ENCODE data around the gene RNU6-8. TPM values are rescaled to one million over a fixed set of nuclear protein-coding genes. Genes with fewer than 3 reads are reported as not detected.

Gene RNU6-8
- total RNA-seq, 2 donors from 2014 or later = not detected

- Histone ChIP-seq H3K9me3 (ENCODE audit: control insufficient read depth, low read length) (no peaks in the 10 kb centered on the region), H3K9ac (ENCODE audit: extremely low read depth, low read length, poor library complexity, severe bottlenecking) (no peak overlapping the region), H3K36me3 (ENCODE audit: control insufficient read depth, insufficient read depth, low read length) (no peaks in the 10 kb centered on the region), H3K4me3 (ENCODE audit: low read length) (no peak overlapping the region), H3K4me1 (ENCODE audit: control insufficient read depth, insufficient read depth, low read length) (no peaks in the 10 kb centered on the region), H3K27me3 (ENCODE audit: control insufficient read depth, insufficient read depth, low read length, poor library complexity, severe bottlenecking) (no peaks in the 10 kb centered on the region), H3K27ac (ENCODE audit: low read depth, low read length) (no peak overlapping the region)
- TF ChIP-seq, protein P1, sequence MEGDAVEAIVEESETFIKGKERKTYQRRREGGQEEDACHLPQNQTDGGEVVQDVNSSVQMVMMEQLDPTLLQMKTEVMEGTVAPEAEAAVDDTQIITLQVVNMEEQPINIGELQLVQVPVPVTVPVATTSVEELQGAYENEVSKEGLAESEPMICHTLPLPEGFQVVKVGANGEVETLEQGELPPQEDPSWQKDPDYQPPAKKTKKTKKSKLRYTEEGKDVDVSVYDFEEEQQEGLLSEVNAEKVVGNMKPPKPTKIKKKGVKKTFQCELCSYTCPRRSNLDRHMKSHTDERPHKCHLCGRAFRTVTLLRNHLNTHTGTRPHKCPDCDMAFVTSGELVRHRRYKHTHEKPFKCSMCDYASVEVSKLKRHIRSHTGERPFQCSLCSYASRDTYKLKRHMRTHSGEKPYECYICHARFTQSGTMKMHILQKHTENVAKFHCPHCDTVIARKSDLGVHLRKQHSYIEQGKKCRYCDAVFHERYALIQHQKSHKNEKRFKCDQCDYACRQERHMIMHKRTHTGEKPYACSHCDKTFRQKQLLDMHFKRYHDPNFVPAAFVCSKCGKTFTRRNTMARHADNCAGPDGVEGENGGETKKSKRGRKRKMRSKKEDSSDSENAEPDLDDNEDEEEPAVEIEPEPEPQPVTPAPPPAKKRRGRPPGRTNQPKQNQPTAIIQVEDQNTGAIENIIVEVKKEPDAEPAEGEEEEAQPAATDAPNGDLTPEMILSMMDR (conservative IDR thresholded peaks at IDR 0.05) = no peak
- Mint-ChIP-seq H3K27ac (no peak overlapping the region), H3K9me3 (no peaks in the 10 kb centered on the region), H3K27me3 (ENCODE audit: insufficient read depth) (peaks cover 2% of the 10 kb centered on the region), H3K4me3 (no peak overlapping the region), H3K36me3 (ENCODE audit: low read depth) (no peaks in the 10 kb centered on the region), H3K4me1 (no peaks in the 10 kb centered on the region)
- DNase-seq = no peak
- WGBS, 2 experiments (ENCODE audit: insufficient coverage in 1 of 2, insufficient read length in 1 of 2) = 89 to 96% methylated on average over 2 to 3 of the region's 3 CpGs
Observed at GRCh38 chr14:32250681-32251080, 47.6 kb upstream of the RNU6-8 start.

GRCh38 chr14:32249780-32250179 is 46.7 kb upstream of the RNU6-8 start:
- H3K36me3 ChIP-seq (ENCODE audit: control insufficient read depth, insufficient read depth, low read length) = no peaks in the 10 kb centered on the region
- no peaks in the 10 kb centered on the region for H3K4me1 Mint-ChIP-seq
- WGBS, 2 experiments (ENCODE audit: insufficient coverage in 1 of 2, insufficient read length in 1 of 2) = 90 to 95% methylated on average over 4 of the region's 4 CpGs
- H3K36me3 Mint-ChIP-seq (ENCODE audit: low read depth) = no peaks in the 10 kb centered on the region
- peaks cover 2% of the 10 kb centered on the region for H3K27me3 Mint-ChIP-seq (ENCODE audit: insufficient read depth)
- no peaks in the 10 kb centered on the region for H3K9me3 ChIP-seq (ENCODE audit: control insufficient read depth, low read length)
- H3K9me3 Mint-ChIP-seq = no peaks in the 10 kb centered on the region
- H3K4me3 Mint-ChIP-seq = no peak overlapping the region
- H3K4me3 ChIP-seq (ENCODE audit: low read length) = no peak overlapping the region
- no peaks in the 10 kb centered on the region for H3K4me1 ChIP-seq (ENCODE audit: control insufficient read depth, insufficient read depth, low read length)
- no peak overlapping the region for H3K27ac ChIP-seq (ENCODE audit: low read depth, low read length)
- no peaks in the 10 kb centered on the region for H3K27me3 ChIP-seq (ENCODE audit: control insufficient read depth, insufficient read depth, low read length, poor library complexity, severe bottlenecking)
- TF ChIP-seq, protein P1 (conservative IDR thresholded peaks at IDR 0.05) = no peak
- H3K27ac Mint-ChIP-seq = no peak overlapping the region
- no peak overlapping the region for H3K9ac ChIP-seq (ENCODE audit: extremely low read depth, low read length, poor library complexity, severe bottlenecking)
- no peak for DNase-seq

DNA sequence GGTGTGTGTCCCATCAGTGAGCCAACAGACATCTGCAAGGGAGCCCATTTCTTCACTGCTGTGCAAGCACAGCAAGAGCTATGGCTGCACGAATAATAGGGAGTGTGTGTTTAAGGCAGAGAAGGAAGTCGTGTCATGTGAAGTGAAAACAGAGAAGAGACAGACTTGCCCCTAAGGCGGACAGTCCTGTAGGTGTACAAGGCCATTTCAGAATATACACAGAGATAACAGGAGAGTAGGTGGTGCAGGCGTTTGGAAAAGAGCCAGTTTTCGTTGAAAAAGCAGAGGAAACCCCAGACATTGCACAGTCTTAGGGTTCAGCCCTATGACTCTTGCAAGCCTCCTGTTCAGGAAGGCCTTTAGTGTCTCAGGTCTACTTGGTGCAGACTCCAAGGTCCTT is 46.3 kb upstream of the RNU6-8 start:
- no peaks in the 10 kb centered on the region for H3K36me3 Mint-ChIP-seq (ENCODE audit: low read depth)
- H3K27ac Mint-ChIP-seq = no peak overlapping the region
- H3K27me3 ChIP-seq (ENCODE audit: control insufficient read depth, insufficient read depth, low read length, poor library complexity, severe bottlenecking) = no peaks in the 10 kb centered on the region
- TF ChIP-seq, protein P1 (conservative IDR thresholded peaks at IDR 0.05) = no peak
- no peak overlapping the region for H3K27ac ChIP-seq (ENCODE audit: low read depth, low read length)
- no peaks in the 10 kb centered on the region for H3K9me3 Mint-ChIP-seq
- no peaks in the 10 kb centered on the region for H3K4me1 ChIP-seq (ENCODE audit: control insufficient read depth, insufficient read depth, low read length)
- H3K4me1 Mint-ChIP-seq = no peaks in the 10 kb centered on the region
- no peak overlapping the region for H3K4me3 ChIP-seq (ENCODE audit: low read length)
- no peak overlapping the region for H3K4me3 Mint-ChIP-seq
- H3K9me3 ChIP-seq (ENCODE audit: control insufficient read depth, low read length) = no peaks in the 10 kb centered on the region
- no peaks in the 10 kb centered on the region for H3K36me3 ChIP-seq (ENCODE audit: control insufficient read depth, insufficient read depth, low read length)
- no peak overlapping the region for H3K9ac ChIP-seq (ENCODE audit: extremely low read depth, low read length, poor library complexity, severe bottlenecking)
- 85 to 86% methylated on average over 4 to 5 of the region's 5 CpGs for WGBS, 2 experiments (ENCODE audit: insufficient coverage in 1 of 2, insufficient read length in 1 of 2)
- peaks cover 2% of the 10 kb centered on the region for H3K27me3 Mint-ChIP-seq (ENCODE audit: insufficient read depth)
- no peak for DNase-seq
